ENCODE data around the gene SV2B.

SV2B gene

GRCh38 chr15:91141097-91141496 lies 41.0 kb downstream of the SV2B start:
- DNase-seq (ENCODE audit: low read depth) = no peak

GRCh38 chr15:91142106-91142744 lies 42.2 kb downstream of the SV2B start:
- DNase-seq (ENCODE audit: low read depth) = no peak

- no peak for DNase-seq (ENCODE audit: low read depth)
These were observed 42.9 kb downstream of the SV2B start for GRCh38 chr15:91142946-91143345.

DNA sequence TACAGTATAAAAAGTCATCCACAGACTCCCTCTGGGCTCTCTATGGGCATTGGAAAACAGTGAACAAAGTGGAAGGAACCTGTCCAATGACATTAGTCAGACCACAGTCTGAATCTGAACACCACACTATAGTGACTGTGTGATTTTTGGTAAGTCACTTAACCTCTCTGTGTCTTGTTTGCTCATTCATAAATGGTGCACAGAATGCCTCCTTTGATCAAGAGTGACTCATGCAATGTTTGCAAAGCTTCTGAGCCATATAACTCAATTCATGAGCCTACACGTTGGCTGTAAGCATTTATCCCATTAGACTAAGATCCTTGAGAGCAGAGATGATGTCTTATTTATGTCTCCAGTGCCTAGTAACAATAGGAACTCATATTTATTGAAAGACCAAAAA lies 46.7 kb downstream of the SV2B start:
- no peak for DNase-seq (ENCODE audit: low read depth)

DNA sequence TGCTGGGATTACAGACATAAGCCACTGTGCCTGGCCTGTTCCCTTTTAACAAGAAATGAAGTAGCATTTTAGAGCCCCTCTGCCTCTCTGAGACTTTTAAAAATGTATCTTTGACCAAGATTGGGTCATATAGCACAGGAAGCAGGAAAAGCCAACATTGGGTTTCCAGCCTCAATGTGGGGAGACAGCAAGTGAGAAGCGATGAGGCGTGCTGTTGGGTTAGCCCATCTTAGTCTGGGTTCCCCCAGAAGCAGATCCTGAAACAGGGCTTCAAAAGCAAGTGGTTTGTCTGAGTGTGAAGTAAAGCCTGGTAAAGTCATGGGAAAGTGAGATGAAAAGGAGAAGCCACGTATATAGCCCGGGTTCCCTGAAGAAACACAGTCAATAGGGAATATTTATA lies 48.2 kb downstream of the SV2B start:
- no peak for DNase-seq (ENCODE audit: low read depth)

GRCh38 chr15:91150502-91151160 lies 50.6 kb downstream of the SV2B start:
- DNase-seq (ENCODE audit: low read depth) = no peak

- no peak for DNase-seq (ENCODE audit: low read depth)
These were observed 51.9 kb downstream of the SV2B start for GRCh38 chr15:91151781-91152563.

- DNase-seq (ENCODE audit: low read depth) = no peak
These were observed 53.0 kb downstream of the SV2B start for GRCh38 chr15:91152896-91153581.

DNA sequence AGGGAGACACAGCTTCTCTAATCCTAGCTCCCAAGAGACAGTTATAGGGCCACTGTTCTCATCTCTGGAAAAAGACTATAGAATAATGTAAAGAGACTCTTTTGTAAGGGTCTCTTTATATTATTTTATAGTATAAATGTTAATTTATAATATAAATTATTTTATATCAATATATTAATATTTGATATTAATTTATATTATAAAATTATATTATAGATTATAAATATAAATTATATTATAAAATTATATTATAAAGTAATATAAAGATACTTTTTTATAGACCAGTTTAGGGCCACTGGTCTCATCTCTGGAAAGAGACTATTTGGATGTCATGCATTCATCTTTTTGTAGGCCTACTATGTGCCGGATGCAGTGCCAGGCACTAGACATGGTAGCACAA lies 53.9 kb downstream of the SV2B start:
- DNase-seq (ENCODE audit: low read depth) = no peak

GRCh38 chr15:91156175-91156726 lies 56.2 kb downstream of the SV2B start:
- no peak for DNase-seq (ENCODE audit: low read depth)

- DNase-seq (ENCODE audit: low read depth) = no peak
These were observed 58.6 kb downstream of the SV2B start for GRCh38 chr15:91158415-91159394.

GRCh38 chr15:91165850-91166249 lies 65.8 kb downstream of the SV2B start:
- DNase-seq (ENCODE audit: low read depth) = no peak

DNA sequence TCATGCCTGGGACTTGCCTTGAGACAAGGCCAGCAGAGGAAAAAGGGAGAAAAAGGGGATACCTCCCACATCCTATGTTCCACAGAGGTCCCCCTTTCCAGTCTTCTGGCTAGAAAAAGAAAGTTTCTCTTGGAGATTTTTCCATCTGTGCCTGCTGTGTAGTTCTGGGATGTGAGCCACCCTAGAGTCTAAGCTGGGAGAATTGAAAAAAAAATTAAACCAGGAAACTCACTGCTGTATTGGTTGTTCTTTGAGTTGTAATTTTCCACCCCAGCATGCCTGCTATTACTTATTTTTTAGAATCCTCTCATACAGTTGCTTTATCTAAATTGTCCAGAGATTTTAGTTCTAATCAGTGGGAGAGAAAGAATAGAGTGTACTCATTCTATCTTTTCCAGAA lies 68.4 kb downstream of the SV2B start:
- no peak for DNase-seq (ENCODE audit: low read depth)

- DNase-seq (ENCODE audit: low read depth) = no peak
These were observed 71.3 kb downstream of the SV2B start for GRCh38 chr15:91171334-91171733.

DNA sequence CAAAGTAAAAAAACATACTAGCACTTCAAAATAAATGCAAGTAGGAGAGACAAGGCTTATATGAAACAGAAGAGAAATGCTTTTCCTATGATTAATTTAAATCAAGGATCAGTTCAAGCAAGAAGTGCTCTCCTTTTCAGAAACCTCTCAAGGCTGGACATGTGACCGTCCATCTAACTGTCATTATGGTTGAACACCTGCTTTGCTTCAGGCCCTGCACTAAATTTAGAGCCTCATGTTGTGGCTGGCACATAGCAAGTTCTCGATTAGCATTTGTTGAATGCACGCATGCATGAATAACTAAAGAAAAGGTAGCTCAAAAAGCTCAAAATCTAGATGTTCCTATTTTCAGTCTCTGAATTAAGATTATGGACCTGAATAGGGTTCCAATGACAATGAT lies 82.0 kb downstream of the SV2B start:
- no peak for DNase-seq (ENCODE audit: low read depth)

DNA sequence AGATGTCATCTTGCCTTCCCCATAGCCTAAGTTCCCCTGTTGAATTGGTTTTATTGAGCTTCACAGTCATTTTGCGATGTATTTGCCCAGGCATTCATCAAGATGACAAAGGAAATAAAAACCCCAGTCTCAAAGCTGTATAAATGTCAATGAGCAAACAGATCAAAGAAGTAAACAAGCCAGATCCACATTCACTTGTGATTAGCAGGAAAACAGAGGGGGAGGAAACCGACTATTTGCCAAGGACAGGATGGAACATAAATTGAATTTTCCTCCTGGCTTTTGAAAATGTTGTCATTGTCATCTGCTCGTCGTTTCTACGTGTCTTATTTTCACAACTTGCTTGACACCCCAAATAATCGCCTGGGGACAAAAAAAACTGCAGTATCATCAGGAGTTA lies 83.5 kb downstream of the SV2B start:
- DNase-seq (ENCODE audit: low read depth) = no peak

DNA sequence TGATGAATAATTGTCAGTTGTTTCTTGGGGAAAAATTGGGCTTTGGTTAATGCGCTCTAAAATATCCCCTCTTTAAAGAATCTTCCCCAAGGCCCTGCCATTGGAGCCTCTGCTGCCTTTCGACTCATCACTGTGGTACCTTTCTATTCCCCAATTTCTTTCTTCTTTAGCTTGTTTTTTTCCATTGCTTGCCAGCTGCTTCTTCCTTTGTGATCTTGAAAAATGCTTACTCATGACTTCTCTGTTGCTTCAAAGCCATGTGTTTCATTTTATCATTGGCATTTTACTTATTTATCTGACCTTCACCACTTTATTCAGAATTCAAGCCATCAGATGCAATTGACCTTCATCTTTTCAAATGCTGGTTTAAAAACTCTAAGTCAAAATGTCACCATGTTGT lies 84.4 kb downstream of the SV2B start:
- DNase-seq (ENCODE audit: low read depth) = no peak

GRCh38 chr15:91186904-91187656 lies 87.0 kb downstream of the SV2B start:
- no peak for DNase-seq (ENCODE audit: low read depth)

GRCh38 chr15:91192285-91192684 lies 92.2 kb downstream of the SV2B start:
- no peak for DNase-seq (ENCODE audit: low read depth)

DNA sequence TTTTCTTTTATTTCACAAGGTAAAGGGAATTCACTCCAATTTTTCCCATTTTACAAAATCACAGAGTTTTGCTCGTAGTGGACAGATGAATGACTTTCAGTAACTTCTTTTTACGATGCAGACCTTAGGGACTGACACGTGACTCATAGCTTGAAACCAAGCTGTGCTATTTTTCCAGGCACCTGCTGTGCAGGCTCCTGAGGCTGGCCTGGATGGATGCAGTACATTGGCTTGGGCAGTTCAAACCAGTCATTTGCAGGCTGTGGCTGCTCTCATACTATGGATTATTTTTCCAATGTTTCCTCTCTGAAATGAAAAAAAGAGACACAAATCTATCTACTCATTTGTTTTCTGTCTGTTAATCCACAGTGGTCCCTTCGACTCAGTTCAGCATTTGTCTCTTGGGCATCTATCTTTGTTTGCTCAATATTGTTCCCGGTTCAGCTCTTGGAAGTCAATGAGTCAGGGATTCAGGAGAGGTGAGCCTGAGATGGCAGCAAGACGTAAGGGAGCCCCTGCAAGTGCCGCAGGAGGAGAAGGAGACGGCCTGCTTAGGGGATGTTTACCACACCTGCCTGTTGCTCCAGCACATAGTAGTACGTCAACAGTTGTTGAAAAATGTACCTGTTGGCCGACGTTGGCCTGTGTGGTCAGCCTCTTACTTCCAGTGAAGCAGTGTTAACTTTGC lies 92.8 kb downstream of the SV2B start:
- no peak for DNase-seq (ENCODE audit: low read depth)

Measured in fibroblast of the conjunctiva (primary cell).